CD4-positive, alpha-beta T cell treated with Interleukin-4 for 4 hours (primary cell): ENCODE data around the gene TKFC.
A peak's percentile ranks its signal among the peaks of the same experiment; 100 is the strongest.

Experiments used
- DNase-seq: peaks from one replicate; pipeline ENCODE4 v3.0.0-alpha.2; 2020

Gene TKFC

GRCh38 chr11:61345954-61346843, 13.2 kb downstream of the TKFC start:
- no peak for DNase-seq

GRCh38 chr11:61347916-61348461, 15.0 kb downstream of the TKFC start:
- DNase-seq: no peak

- no peak for DNase-seq
Measured at GRCh38 chr11:61349189-61349751, 16.2 kb downstream of the TKFC start.

GRCh38 chr11:61349916-61350315, 16.9 kb downstream of the TKFC start:
- no peak for DNase-seq

- no peak for DNase-seq
Measured at GRCh38 chr11:61350336-61350735, 17.3 kb downstream of the TKFC start.

GRCh38 chr11:61350803-61351202, 17.8 kb downstream of the TKFC start:
- DNase-seq: no peak

GRCh38 chr11:61352038-61352437, 19.0 kb downstream of the TKFC start:
- DNase-seq: no peak

- DNase-seq: no peak
Measured at GRCh38 chr11:61353131-61354067, 20.4 kb downstream of the TKFC start.

- no peak for DNase-seq
Measured at GRCh38 chr11:61354208-61354607, 21.2 kb downstream of the TKFC start.

GRCh38 chr11:61356706-61357105, 23.7 kb downstream of the TKFC start:
- no peak for DNase-seq

GRCh38 chr11:61357233-61357893, 24.3 kb downstream of the TKFC start:
- DNase-seq: peak; percentile 13

- DNase-seq: no peak
Measured at GRCh38 chr11:61357894-61358239, 24.8 kb downstream of the TKFC start.

- no peak for DNase-seq
Measured at GRCh38 chr11:61358566-61358965, 25.5 kb downstream of the TKFC start.

GRCh38 chr11:61359516-61359915, 26.5 kb downstream of the TKFC start:
- DNase-seq: no peak

GRCh38 chr11:61361237-61361740, 28.3 kb downstream of the TKFC start:
- no peak for DNase-seq

- DNase-seq: peak; percentile 89
Measured at GRCh38 chr11:61361741-61362541, 28.9 kb downstream of the TKFC start, which contains the start of the genes CYB561A3 and TMEM138. Gene CYB561A3 (minus strand): TSS chr11:61361882. CDS start chr11:61356713, 5,169 bp downstream. Gene TMEM138 (plus strand): TSS chr11:61362374. CDS start chr11:61364391, 2,017 bp downstream.

GRCh38 chr11:61362542-61362875, 29.5 kb downstream of the TKFC start:
- DNase-seq: peak; percentile 14

- no peak for DNase-seq
Measured at GRCh38 chr11:61364012-61364675, 31.1 kb downstream of the TKFC start.

- DNase-seq: no peak
Measured at GRCh38 chr11:61367406-61367805, 34.4 kb downstream of the TKFC start.

GRCh38 chr11:61368646-61369045, 35.6 kb downstream of the TKFC start:
- no peak for DNase-seq
